Subcutaneous adipose tissue (tissue), 4 donors: ENCODE measurements around the gene PCK1. TPM values are rescaled to one million over a fixed set of nuclear protein-coding genes. Genes with fewer than 3 reads are reported as not detected.

Experiments
- total RNA-seq, 4 donors: library from RNA; depleted of rRNA; stranded (reverse); fragments of >200 nt; gene quantifications; one replicate each; pipeline ENCODE4 v1.1.0, GENCODE V29; 2016
- TF ChIP-seq, protein P1 (sequence below): fragments of 450-650 bp; IDR thresholded peaks from one replicate; pipeline ENCODE4 v1.5.1; 2016; ENCODE audit warnings: low read depth, mild to moderate bottlenecking, control low read depth, antibody characterized with exemption, moderate library complexity

The PCK1 gene
- total RNA-seq, 4 donors from 2014 or later, result 152 to 643 (median 237) TPM

DNA sequence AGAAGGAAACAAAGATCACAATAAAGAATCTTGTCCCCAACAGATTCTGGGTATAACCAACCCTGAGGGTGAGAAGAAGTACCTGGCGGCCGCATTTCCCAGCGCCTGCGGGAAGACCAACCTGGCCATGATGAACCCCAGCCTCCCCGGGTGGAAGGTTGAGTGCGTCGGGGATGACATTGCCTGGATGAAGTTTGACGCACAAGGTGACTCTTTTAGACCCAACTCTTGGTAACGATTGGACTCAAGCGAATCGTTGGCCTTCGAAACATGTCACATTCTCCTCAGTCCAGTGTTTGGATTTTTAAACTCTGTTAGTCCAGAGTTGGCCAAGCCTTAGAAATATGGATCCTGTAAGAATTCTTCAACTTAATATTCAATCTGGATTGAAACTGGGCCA is 2.6 kb downstream of the PCK1 start:
- TF ChIP-seq, protein P1, sequence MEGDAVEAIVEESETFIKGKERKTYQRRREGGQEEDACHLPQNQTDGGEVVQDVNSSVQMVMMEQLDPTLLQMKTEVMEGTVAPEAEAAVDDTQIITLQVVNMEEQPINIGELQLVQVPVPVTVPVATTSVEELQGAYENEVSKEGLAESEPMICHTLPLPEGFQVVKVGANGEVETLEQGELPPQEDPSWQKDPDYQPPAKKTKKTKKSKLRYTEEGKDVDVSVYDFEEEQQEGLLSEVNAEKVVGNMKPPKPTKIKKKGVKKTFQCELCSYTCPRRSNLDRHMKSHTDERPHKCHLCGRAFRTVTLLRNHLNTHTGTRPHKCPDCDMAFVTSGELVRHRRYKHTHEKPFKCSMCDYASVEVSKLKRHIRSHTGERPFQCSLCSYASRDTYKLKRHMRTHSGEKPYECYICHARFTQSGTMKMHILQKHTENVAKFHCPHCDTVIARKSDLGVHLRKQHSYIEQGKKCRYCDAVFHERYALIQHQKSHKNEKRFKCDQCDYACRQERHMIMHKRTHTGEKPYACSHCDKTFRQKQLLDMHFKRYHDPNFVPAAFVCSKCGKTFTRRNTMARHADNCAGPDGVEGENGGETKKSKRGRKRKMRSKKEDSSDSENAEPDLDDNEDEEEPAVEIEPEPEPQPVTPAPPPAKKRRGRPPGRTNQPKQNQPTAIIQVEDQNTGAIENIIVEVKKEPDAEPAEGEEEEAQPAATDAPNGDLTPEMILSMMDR, result no peak

DNA sequence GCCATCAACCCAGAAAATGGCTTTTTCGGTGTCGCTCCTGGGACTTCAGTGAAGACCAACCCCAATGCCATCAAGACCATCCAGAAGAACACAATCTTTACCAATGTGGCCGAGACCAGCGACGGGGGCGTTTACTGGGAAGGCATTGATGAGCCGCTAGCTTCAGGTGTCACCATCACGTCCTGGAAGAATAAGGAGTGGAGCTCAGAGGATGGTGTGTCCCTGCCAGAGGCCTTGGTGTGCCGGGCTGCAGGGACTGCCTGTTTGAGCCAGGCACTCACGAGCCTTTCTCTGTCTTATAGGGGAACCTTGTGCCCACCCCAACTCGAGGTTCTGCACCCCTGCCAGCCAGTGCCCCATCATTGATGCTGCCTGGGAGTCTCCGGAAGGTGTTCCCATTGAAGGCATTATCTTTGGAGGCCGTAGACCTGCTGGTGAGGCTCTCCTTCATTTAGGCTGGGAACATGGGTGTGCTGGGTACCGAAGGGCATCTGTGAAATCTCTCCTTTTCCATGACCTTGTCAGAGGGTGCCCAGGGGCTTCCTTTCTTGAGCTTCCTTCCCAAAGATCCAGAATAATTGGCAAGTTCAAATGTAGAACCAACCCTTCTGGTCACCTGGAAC is 3.4 kb downstream of the PCK1 start:
- TF ChIP-seq, protein P1, result no peak

DNA sequence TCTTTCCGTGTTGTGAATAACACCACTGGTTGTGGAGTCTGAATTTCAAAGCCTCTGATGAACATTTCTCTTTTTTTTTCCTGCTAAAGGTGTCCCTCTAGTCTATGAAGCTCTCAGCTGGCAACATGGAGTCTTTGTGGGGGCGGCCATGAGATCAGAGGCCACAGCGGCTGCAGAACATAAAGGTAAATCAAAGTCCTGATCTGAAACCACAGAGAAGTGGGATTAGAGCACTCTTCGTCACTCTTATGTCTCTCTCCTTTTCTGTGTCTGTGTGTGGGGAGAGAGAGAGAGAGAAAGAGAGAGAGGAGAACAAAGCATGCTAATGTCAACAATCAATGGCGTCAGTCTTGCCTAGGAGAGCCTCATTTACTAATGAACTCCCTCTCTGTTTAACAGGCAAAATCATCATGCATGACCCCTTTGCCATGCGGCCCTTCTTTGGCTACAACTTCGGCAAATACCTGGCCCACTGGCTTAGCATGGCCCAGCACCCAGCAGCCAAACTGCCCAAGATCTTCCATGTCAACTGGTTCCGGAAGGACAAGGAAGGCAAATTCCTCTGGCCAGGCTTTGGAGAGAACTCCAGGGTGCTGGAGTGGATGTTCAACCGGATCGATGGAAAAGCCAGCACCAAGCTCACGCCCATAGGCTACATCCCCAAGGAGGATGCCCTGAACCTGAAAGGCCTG is 4.2 kb downstream of the PCK1 start:
- TF ChIP-seq, protein P1, result no peak

DNA sequence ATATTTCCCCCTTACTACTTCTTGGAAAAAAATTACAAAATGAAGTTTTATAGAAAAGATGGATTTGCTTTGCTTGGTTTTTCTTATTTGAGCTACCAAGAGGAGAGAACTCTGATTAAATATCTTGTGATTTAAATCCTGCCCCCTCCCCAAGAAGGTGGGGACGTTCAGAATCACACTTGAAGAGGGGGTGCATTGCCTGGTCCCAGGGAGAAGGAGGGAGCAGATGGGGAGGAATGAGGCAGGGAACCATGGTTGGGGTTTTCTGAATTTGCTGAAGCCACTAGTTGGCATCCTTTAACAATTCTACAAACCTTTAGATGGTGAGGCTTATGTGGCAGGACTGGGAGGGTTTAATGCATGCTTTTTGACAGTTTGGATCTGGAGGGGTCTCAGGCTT is 5.5 kb downstream of the PCK1 start:
- TF ChIP-seq, protein P1, result no peak

DNA sequence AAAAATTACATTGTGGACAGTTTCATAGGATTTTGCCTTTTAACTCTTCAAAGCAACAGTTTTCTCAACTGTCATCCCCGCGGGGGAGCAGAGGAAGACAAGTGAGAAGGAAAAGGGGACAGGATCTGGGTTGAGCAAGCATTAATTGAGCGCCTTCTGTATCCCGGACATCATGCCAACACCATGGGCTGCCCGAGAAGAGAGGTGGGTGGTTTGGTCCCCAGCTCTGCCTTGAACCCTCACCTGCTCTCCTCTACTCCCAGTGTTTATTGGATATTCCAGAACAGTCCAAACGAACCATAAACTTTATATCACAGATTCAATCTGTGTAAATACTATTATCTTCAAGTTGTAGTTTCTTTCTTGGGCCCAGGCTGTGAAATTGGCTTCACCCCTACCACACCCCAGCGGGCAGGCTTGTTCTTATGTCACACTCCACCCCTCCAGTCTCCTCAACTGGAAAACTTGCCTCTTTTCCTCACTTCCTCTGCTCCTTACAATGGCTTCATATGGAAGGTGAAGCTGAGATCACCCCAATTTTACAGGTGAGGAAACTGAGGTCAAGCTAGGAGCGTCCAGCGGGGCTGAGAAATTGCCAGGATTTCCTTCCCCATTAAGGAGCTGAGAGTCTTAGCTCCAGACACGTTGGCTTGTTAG is 6.0 kb downstream of the PCK1 start:
- TF ChIP-seq, protein P1, result no peak

DNA sequence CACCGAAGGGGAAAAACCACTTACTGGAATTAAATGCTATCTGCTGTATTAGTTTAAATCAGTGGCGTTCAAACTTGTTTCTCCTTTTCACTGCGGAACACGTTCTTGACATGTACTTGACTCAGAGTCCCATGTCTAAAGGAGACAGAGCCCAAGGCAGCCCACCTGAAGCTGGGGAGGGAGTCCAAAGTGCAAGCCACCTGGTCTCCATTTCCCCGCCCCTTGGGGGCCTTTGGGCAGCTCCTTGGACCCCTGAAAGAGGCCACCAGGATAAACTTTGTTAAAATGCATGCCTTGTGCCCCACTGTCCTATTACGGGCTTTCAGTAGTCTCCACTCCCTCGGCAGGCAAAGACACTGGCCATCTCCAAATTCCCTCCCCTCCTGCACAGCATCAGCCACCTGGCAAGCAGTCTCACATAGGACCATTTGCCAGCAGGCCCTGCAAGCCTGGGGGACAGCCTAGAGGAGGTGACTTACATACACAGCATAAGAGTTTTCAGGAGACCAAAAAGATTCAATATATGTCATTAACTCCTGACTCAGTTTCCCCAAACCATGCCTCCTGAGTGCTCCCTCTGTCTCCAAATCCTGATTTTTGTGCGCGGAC is 6.7 kb downstream of the PCK1 start:
- TF ChIP-seq, protein P1, result no peak
